Neuron (in vitro differentiated cells): ENCODE data around the gene DNAJB13.

Experiments used
- H2AFZ ChIP-seq: one replicate; pipeline ENCODE4 v1.6.1; 2013; ENCODE audit warnings: low read depth, mild to moderate bottlenecking, inconsistent platforms, low read length, moderate library complexity
- H3K27me3 ChIP-seq: one replicate; pipeline ENCODE4 v1.6.1; 2013; ENCODE audit warnings: low read length; ENCODE audit not compliant: insufficient read depth
- H3K36me3 ChIP-seq: one replicate; pipeline ENCODE4 v1.6.1; 2013; ENCODE audit warnings: low read length; ENCODE audit not compliant: insufficient read depth
- H3K4me1 ChIP-seq: one replicate; pipeline ENCODE4 v1.6.1; 2013; ENCODE audit warnings: low read length; ENCODE audit not compliant: insufficient read depth
- H3K4me3 ChIP-seq: 2 replicates; pipeline ENCODE4 v1.5.1; 2013; ENCODE audit warnings: mild to moderate bottlenecking, low read length, moderate library complexity
- H3K9me3 ChIP-seq: one replicate; pipeline ENCODE4 v1.6.1; 2013; ENCODE audit warnings: low read length

DNAJB13 gene

GRCh38 chr11:73939096-73939495 is 11.7 kb upstream of the DNAJB13 start:
- no peak overlapping the region for H3K4me3 ChIP-seq
- H3K9me3 ChIP-seq, result peaks cover 20% of the 10 kb centered on the region
- H2AFZ ChIP-seq, result no peak overlapping the region

GRCh38 chr11:73940801-73941570 is 9.8 kb upstream of the DNAJB13 start:
- H3K36me3 ChIP-seq, result no peaks in the 10 kb centered on the region
- no peaks in the 10 kb centered on the region for H3K27me3 ChIP-seq
- H3K9me3 ChIP-seq, result peaks cover 15% of the 10 kb centered on the region
- no peak overlapping the region for H2AFZ ChIP-seq
- no peaks in the 10 kb centered on the region for H3K4me1 ChIP-seq
- H3K4me3 ChIP-seq, result no peak overlapping the region

More at GRCh38 chr11:73939096-73939495, 11.7 kb upstream of the DNAJB13 start:
- Histone ChIP-seq H3K36me3 (peaks cover 11% of the 10 kb centered on the region), H3K27me3 (no peaks in the 10 kb centered on the region), H3K4me1 (no peaks in the 10 kb centered on the region)

- Histone ChIP-seq H3K4me3 (no peak overlapping the region), H2AFZ (no peak overlapping the region), H3K9me3 (peaks cover 15% of the 10 kb centered on the region)
Observed at GRCh38 chr11:73942010-73942409, 8.8 kb upstream of the DNAJB13 start.

GRCh38 chr11:73944085-73944484 is 6.7 kb upstream of the DNAJB13 start:
- Histone ChIP-seq H3K4me1 (no peaks in the 10 kb centered on the region), H3K4me3 (no peak overlapping the region), H2AFZ (no peak overlapping the region), H3K9me3 (peaks cover 6% of the 10 kb centered on the region), H3K27me3 (no peaks in the 10 kb centered on the region), H3K36me3 (no peaks in the 10 kb centered on the region)

More at GRCh38 chr11:73942010-73942409, 8.8 kb upstream of the DNAJB13 start:
- Histone ChIP-seq H3K27me3 (no peaks in the 10 kb centered on the region), H3K36me3 (no peaks in the 10 kb centered on the region), H3K4me1 (no peaks in the 10 kb centered on the region)

DNA sequence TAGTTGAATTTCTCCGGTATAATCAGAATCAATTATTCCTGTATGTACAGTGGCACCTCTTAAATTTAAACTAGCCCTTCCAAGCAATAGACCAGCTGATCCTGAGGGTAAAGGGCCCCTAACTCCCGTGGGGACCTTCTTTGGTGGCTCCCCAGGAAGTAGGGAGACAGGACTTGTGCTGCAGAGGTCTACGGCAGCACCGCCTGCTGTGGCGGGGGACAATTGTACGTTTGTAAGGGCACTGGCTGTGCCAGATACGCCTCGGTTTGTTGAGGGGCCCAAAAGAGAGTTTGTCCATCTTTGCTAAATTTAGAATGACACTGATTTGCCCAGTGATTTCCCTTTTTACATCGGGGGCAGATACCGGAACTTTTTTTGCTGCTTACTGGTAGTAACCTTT is 5.9 kb upstream of the DNAJB13 start:
- no peaks in the 10 kb centered on the region for H3K36me3 ChIP-seq
- no peaks in the 10 kb centered on the region for H3K4me1 ChIP-seq
- no peaks in the 10 kb centered on the region for H3K27me3 ChIP-seq
- H3K9me3 ChIP-seq, result peaks cover 5% of the 10 kb centered on the region
- no peak overlapping the region for H2AFZ ChIP-seq
- H3K4me3 ChIP-seq, result no peak overlapping the region

- H3K27me3 ChIP-seq, result no peaks in the 10 kb centered on the region
- H2AFZ ChIP-seq, result no peak overlapping the region
- no peaks in the 10 kb centered on the region for H3K4me1 ChIP-seq
- H3K4me3 ChIP-seq, result no peak overlapping the region
- H3K9me3 ChIP-seq, result peaks cover 5% of the 10 kb centered on the region
- H3K36me3 ChIP-seq, result no peaks in the 10 kb centered on the region
Observed at GRCh38 chr11:73945396-73945795, 5.4 kb upstream of the DNAJB13 start.

- Histone ChIP-seq H3K4me1 (peaks cover 3% of the 10 kb centered on the region), H3K4me3 (no peak overlapping the region), H3K36me3 (no peaks in the 10 kb centered on the region), H3K9me3 (no peaks in the 10 kb centered on the region), H3K27me3 (no peaks in the 10 kb centered on the region), H2AFZ (no peak overlapping the region)
Observed at GRCh38 chr11:73946798-73947458, 3.9 kb upstream of the DNAJB13 start.

- Histone ChIP-seq H3K4me3 (no peak overlapping the region), H2AFZ (no peak overlapping the region), H3K9me3 (no peaks in the 10 kb centered on the region), H3K27me3 (no peaks in the 10 kb centered on the region), H3K4me1 (peaks cover 3% of the 10 kb centered on the region), H3K36me3 (no peaks in the 10 kb centered on the region)
Observed at GRCh38 chr11:73949246-73949645, 1.6 kb upstream of the DNAJB13 start.

DNA sequence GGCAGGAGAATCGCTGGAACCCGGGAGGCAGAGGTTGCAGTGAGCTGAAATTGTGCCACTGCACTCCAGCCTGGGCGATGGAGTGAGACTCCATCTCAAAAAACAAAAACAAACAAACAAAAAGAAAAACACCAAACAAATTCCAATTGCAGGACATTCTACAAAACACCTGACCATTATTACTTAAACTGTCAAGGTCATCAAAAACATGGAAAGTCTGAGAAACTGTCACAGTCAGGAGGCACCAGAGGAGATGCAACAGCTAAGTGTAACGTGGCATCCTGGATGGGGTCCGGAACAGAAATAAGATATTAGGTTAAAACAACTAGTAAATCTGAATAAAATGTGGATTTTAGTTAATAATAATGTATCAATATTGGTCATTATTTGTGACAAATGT is 914 bp upstream of the DNAJB13 start:
- Histone ChIP-seq H3K9me3 (no peaks in the 10 kb centered on the region), H3K36me3 (no peaks in the 10 kb centered on the region), H2AFZ (no peak overlapping the region), H3K27me3 (no peaks in the 10 kb centered on the region), H3K4me1 (peaks cover 3% of the 10 kb centered on the region), H3K4me3 (no peak overlapping the region)

DNA sequence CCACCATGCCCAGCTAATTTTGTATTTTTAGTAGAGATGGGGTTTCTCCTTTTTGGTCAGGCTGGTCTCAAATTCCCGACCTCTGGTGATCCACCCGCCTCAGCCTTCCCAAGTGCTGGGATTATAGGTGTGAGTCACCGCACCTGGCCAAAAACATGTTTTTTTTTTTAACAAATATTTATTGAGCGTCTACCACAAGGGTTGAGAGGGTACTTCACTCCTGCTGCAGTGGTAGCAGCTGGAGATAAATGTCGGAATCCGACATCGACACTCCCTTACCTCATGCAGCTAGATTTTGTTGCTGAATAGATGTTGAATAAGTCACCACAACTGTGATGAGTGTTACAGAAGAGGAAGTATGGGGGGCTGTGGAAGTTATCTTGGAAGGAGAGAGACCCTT is 971 bp downstream of the DNAJB13 start:
- H3K36me3 ChIP-seq, result no peaks in the 10 kb centered on the region
- no peak overlapping the region for H3K4me3 ChIP-seq
- H3K4me1 ChIP-seq, result peaks cover 9% of the 10 kb centered on the region
- no peaks in the 10 kb centered on the region for H3K27me3 ChIP-seq
- no peak overlapping the region for H2AFZ ChIP-seq
- H3K9me3 ChIP-seq, result no peaks in the 10 kb centered on the region

DNA sequence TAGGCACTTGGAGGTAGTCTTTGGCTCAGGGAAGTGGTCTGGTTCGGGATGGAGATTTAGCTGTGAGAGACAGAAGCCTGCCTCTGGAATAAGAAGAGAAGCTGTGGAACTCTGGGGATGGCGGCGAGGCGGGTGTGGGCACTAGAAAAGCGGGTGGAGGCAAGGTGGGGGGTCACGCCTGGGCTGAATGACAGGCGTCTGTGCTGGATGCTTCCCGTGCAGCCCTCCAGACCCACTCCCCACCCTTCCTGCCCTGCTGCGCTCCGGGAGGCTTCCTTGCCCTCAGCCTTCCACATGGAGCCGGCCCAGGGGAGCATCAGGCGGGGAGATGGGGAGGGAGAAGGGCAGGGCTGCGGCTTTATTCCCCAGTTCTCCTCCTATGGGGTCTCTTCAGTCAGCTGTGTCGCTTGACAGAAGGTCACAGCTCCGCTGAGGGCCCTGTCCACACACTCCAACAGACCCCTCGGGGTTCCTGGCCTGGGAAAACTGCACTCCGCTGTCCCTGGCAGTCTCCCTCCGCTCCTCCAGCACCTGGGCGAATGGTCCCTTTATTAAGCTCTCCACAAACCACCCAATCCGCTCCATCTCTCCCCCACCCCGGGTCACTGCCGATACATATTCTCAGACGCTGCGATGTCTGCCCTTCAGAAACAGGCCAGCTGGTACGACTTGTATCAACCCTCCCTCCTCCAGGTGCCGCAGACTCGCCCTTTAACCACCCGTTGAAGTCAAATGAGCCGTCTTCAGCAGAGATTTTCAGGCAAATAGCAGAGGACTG is 6.2 kb downstream of the DNAJB13 start:
- no peaks in the 10 kb centered on the region for H3K9me3 ChIP-seq
- no peaks in the 10 kb centered on the region for H3K27me3 ChIP-seq
- H3K36me3 ChIP-seq, result no peaks in the 10 kb centered on the region
- peaks cover 6% of the 10 kb centered on the region for H3K4me1 ChIP-seq
- H3K4me3 ChIP-seq, result no peak overlapping the region
- no peak overlapping the region for H2AFZ ChIP-seq

- Histone ChIP-seq H3K4me1 (peaks cover 6% of the 10 kb centered on the region), H2AFZ (no peak overlapping the region), H3K4me3 (no peak overlapping the region), H3K36me3 (no peaks in the 10 kb centered on the region), H3K27me3 (no peaks in the 10 kb centered on the region), H3K9me3 (no peaks in the 10 kb centered on the region)
Observed at GRCh38 chr11:73957654-73958361, 7.0 kb downstream of the DNAJB13 start.
